Measurements from ENCODE around the gene DBX1.
A peak's percentile ranks its signal among the peaks of the same experiment; 100 is the strongest.

The DBX1 gene

DNA sequence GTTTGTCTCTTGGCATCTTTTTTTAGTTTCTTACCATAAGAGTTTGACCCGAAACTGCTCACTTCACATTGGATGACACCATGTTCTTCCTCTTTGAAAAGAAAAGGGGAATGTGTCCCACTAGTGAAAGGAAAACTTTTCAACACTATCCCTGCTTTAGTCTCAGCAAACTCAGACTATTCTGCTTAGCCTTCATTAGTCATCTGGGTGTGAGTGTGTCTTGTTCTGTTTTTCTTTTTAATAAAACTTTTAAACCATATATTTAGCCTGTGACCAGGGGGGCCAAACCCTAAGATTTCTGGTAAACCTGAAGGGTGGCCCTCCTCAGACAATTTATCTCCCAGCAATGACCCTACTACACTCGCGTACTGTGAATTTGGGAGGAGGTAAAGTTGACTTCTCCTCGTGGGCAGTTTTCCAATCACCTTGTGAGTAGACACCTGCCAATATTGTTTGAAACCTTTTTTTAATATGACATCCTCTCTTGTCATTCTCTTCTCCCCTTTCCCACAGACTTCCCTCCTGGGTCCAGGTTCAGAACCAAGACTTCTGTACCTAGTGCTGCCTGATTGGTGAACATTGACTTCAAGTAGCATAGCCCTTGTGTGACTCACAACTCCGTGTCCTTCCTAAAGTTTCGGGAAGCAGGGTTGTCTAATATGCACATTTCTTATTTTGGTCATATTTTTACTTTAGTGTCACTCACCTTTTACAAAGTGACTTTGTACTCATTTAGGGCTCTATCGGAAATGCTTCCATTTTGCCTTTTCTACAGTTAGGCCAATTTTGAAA is 39.9 kb downstream of the DBX1 start:
- no peak for DNase-seq

GRCh38 chr11:20119315-20119714 is 41.0 kb downstream of the DBX1 start:
- DNase-seq: no peak

GRCh38 chr11:20118209-20118608 is 42.1 kb downstream of the DBX1 start:
- DNase-seq: no peak

DNA sequence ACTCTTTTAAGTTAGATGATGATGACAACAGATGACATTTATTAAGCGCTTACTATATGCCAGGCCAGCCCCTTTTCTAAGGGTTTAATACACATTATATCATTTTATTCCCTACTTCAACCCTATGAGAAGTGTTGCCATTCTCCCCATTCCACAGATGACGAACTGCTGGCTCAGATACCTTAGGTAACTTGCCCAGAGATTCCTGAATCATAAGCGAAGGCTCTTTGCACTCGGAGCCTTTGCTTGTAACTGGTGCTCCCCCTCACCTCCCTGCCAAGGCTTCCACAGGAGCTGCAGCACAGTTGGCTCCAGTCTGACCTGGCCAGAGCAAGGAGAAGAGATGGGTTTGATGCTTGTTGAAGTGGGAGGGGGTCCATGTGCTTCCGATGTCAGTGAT is 43.0 kb downstream of the DBX1 start:
- DNase-seq: no peak

- DNase-seq: no peak
Measured at GRCh38 chr11:20116825-20117224, 43.5 kb downstream of the DBX1 start.

DNA sequence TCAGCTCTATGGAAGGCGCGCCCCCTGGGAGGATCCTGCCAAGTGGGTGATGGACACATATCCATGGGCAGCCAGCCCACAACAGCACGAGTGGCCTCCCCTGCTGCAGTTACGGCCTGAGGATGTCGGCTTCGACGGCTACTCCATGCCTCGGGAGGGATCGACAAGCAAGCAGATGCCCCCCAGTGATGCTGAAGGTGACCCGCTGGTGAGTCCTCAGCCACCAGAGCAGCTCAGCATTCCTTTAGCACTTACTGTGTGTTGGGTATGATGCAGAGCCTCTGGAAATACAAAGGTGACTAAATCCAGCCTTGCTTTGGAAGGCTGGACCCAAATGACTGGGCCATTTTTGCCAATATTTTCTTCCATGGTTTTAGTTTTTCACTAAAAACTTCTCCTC is 45.7 kb downstream of the DBX1 start:
- no peak for DNase-seq

DNA sequence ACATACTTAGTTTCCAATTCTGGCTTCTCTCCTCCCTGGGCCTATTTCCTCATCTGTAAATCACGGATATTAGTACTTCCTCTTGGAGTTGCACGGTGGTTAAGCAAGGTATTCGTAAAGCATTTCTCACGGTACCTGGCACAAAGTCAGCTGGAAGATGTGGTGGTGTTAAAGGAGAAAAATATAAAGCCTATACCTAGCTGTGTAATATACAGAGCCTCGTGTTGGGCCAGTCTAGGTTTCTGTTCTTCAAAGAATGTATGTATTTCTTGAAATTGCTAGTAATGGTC is 47.2 kb downstream of the DBX1 start:
- DNase-seq: no peak

DNA sequence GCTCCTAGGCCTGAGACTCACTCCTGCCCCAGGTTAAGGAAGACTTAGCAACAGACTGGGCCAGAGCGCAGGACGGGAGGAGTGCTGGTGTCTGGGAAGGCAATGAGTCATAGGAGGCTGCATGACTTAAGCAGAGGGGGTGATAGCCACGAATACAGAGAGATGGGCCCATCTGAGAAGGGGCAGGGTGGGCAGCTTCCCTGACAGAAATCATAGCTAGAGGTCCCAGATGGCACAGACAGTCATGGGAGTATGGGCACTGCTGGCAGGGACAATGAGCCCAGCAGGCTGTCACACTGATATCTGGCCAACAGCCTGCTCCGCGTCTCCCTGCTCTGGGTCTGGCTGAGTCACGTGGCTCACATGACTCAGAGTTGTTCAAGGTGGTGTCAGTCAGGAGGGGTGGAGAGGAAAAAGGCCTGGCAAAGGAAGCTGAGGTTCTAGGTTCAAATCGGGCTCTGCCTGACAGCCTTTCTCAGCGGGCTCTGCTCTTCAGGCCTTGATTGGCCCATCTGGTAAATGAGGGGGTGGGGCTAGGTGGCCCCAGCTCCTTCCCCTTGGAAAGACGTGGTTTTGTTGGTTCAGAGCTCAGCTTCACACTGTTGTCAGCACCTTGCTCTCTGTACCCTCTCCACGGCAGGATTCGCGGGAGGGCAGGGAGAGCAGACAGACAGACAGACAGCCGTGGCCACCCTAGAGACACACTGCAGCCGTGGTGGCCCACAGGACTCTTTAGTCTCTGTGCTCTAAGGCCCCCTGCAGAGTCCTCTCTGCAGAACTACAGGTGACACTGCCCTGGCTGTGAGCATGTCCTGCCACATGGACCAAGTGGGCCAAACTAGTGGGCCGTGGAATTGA is 47.8 kb downstream of the DBX1 start:
- DNase-seq: no peak

GRCh38 chr11:20111871-20112270 is 48.4 kb downstream of the DBX1 start:
- no peak for DNase-seq

DNA sequence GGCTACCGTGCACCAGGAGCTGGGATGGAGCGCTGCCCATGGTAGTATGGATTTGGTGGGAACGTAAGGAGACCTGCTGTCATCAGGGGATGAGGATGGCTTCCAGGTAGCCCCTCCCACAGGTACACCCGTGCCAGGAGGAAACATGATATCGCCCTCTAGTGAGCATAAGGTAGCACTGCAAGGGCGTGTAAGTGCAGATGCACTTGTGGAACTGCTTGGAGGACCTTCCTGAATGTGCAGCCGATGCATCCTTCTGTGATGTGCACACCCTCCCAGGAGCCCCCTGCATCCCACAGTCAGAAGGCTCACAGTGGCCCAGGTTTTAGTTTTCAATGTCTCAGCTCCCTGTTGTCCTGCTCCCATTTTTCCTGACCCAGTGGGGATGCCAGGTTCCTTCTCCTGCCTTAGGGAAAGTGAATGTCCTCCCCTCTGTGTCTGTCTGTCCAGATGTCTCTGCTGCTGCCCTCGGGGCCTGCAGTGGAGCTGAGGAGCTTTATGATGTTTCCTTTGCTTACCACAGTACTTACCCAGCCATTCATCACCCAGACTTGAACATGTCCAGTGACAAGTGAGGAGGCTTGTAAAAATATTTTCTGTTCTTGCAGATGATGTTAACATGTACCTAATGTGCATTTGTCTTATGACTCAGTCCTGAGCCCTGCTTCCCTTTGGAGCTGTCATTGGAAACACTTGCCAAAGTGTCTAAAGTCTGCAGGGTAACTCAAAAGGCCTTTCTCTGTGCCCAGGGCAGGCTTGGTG is 49.2 kb downstream of the DBX1 start:
- peak; percentile 8 for DNase-seq

GRCh38 chr11:20109731-20110445 is 50.4 kb downstream of the DBX1 start:
- no peak for DNase-seq
